Measurements from ENCODE around the gene SQSTM1. TPM values are rescaled to one million over a fixed set of nuclear protein-coding genes. Genes with fewer than 3 reads are reported as not detected.
"Not testable (repeated sequence)": the region's sequence is repeated elsewhere in the genome, so short reads cannot be mapped to it uniquely, and the experiment has no call there.

SQSTM1 gene
- 100 to 1,000 TPM; 149 to 259 (median 177) TPM for polyA plus RNA-seq

DNA sequence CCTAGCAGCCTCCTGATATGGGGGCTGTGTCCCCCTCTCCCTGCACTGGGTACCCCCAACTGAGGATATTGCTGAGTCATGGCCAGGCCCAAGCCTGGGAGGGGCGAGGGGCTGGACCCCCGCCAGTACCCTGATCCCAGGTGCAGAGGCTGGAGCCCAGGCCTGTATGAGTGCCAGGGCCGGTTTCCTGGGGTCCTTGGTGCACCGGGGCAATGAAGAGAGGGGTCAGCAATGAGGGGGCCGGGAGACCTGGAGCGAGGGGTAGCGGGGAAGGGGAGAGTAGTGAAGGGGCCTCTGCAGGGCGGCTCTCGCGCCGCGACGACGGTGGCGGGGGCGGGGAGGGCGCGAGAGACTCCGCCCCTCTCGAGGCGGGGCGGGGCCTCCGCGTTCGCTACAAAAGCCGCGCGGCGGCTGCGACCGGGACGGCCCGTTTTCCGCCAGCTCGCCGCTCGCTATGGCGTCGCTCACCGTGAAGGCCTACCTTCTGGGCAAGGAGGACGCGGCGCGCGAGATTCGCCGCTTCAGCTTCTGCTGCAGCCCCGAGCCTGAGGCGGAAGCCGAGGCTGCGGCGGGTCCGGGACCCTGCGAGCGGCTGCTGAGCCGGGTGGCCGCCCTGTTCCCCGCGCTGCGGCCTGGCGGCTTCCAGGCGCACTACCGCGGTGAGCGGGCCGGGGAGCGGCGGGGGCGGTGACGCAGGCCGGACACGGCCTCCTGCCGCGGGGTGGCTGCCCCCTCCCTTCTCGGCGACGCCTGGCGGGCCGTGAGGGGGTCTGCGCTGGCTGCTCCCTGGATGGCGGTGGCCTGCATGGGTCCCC lies at the start of gene SQSTM1:
TSS of gene SQSTM1 (plus strand) at position 423 of the 815 bp plus-strand sequence. CDS start at position 455, 32 bp downstream.
- 1% methylated on average over 41 to 76 of the region's 81 CpGs for WGBS, 3 donors
- H3K27ac ChIP-seq (ENCODE audit: low read depth, low read length), result peak within 1 kb of the TSS; percentile 82

DNA sequence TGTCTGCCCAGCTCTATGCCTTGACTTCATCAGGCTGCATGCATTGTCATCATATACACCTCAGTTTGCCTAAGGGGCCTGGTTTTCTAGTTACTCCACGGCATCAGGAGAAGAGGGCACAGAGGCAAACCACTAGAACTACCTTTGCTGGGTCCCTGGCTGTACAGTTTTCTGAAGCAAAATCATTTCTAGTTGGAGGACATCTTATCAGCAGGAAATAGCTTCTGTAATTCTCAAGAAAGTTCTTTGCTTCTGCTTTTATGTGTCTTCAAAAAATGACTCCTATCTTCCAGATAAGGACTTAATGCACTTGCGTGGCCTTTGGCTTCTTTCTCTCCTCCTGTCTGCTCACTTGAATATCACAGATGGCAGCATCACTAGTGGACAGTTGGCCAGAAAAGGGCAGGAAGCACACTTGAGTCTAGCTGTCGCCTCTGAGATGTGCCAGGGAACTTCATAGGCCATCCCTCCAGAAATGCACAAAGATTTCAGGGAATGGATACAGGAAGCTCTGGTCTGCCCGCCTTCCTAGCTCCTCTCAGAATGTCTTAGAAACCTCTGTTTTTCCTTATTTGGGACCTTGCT lies 49.3 kb upstream of the SQSTM1 start:
- no peak overlapping the region for H3K27ac ChIP-seq (ENCODE audit: low read depth, low read length)
- WGBS, 3 donors, result 73 to 93% (median 81%) methylated on average over 4 of the region's 4 CpGs

DNA sequence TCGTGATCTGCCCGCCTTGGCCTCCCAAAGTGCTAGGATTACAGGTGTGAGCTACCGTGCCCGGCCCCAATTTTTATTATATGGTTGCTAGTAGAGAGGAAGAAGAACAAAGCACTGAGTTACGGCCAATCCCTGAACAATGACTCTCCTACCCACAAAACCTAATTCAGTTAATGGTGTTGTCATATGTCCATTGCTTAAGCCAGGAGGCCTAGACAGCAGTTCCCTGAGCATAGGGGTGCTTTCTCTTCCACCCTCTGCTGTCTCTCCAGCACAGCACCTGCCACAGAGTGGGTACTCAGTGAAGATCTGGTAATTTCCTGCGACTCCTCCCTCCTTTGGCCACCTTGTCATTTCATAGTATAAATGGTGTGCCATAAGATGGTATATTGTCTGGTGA lies 48.4 kb upstream of the SQSTM1 start:
- no peak overlapping the region for H3K27ac ChIP-seq (ENCODE audit: low read depth, low read length)
- WGBS, 3 donors, result 72 to 90% (median 78%) methylated on average over 6 of the region's 6 CpGs

DNA sequence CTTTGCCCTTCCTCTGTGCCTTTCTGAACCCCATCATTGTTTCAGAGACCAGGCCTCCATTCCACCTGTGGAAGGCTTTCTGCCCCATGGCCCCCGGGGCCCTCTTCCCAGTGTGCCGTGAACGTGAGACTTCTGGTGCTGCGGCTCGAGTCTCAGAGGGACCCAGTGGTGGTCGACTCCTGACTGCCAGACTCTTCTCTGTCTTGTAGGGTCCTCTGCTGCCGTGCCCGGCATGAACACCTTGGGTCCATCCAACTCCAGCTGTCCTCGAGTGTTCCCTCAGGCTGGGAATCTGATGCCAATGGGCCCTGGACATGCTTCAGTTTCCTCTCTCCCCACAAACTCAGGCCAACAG lies 47.0 kb upstream of the SQSTM1 start:
- 94 to 96% (median 94%) methylated on average over 9 of the region's 9 CpGs for WGBS, 3 donors
- H3K27ac ChIP-seq (ENCODE audit: low read depth, low read length), result no peak overlapping the region

DNA sequence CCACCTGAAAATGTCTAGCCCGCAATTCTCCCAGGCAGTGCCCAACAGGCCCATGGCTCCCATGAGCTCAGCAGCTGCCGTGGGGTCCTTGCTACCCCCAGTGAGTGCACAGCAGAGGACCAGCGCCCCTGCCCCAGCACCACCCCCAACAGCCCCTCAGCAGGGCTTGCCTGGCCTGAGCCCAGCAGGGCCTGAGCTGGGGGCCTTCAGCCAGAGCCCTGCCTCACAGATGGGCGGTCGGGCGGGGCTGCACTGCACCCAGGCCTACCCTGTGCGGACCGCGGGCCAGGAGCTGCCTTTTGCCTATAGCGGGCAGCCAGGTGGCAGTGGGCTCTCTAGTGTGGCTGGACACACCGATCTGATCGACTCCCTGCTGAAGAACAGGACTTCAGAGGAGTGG lies 46.3 kb upstream of the SQSTM1 start:
- no peak overlapping the region for H3K27ac ChIP-seq (ENCODE audit: low read depth, low read length)
- WGBS, 3 donors, result 92 to 97% (median 96%) methylated on average over 11 to 12 of the region's 12 CpGs

DNA sequence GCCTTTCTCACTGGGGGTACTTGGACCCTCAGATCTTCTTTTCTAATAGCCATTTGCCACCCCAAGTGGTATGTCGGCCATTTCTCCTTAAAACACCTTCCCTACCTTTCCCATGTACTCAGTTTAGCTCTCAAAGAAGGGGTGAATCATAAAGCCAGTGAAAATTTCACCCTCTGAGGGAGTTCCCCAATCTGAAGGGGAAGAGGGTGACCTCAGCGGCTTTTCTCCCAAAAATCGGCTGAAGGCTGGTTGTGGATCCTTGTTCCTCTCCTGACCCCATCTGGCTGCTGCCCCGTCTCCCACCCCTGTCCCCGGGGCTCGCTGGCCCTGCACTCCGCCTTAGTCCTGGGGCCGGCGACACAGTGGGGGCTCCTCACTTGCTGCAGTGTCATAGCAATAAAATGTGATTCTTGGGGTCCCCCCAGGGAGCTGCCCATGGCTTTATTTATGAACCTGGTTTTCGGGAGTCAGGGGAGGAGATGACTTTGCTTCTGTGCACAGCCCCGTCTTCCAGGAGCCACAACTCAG lies 44.2 kb upstream of the SQSTM1 start:
- WGBS, 3 donors, result 76 to 90% (median 81%) methylated on average over 11 of the region's 11 CpGs
- no peak overlapping the region for H3K27ac ChIP-seq (ENCODE audit: low read depth, low read length)

DNA sequence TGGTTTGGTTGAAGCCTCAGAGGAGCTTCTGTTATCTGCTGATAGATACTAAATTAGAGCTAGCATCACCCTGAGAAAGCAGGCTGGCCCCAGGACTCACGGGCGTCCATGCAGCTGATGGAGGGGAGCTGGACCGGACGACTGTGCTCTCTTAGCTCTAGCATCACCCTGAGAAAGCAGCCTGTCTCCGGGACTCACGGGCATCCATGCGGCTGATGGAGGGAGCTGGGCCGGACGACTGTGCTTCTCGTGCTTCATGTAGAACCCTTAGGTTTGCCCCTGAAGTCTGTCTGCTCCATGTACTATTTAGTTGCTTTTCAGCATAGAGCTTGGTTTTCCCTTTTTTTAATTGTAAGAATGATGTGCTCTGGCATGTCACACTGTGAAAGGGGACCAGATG lies 43.2 kb upstream of the SQSTM1 start:
- 85 to 93% (median 88%) methylated on average over 10 of the region's 10 CpGs for WGBS, 3 donors
- no peak overlapping the region for H3K27ac ChIP-seq (ENCODE audit: low read depth, low read length)

DNA sequence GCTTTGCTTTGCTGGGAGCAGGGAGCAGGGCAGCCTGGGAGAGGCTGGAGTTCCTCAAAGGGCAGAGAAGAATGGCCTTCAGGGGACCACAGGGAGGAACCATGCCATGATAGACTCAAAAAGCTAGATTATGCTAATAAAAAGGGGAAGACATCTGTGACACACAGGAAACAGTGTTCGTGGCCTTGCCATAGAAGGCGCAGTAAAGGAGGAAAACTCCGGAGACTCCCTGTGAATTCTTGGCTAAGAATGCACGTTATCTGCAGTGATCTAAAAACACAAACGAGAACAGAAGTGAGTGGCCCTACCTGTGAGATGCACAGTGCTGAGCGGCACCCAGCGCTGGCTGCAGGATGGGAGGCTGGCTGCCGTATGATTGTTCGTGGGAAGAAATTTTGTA lies 42.8 kb upstream of the SQSTM1 start:
- H3K27ac ChIP-seq (ENCODE audit: low read depth, low read length), result no peak overlapping the region
- WGBS, 3 donors, result 51 to 76% (median 62%) methylated on average over 9 of the region's 9 CpGs

DNA sequence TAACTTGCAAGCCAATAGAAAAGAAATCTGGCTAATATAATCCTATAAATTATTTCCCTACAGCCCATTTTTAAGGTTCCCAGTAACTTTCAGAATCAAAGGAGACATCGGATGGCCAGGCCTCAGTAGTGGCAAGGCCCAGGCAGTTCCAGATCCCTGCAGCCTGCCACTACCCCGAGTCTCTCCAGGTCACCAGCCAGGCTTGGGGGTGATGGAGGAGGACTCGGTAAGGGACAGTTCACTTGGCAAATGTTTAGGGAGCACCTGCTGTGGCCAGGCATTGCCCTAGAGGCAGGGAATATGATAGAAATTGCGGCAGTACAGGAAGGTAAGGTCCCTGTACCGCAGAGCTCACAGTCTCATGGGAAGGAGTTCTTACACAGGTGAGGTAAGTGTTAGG lies 42.1 kb upstream of the SQSTM1 start:
- no peak overlapping the region for H3K27ac ChIP-seq (ENCODE audit: low read depth, low read length)
- 92 to 97% (median 94%) methylated on average over 5 of the region's 5 CpGs for WGBS, 3 donors

DNA sequence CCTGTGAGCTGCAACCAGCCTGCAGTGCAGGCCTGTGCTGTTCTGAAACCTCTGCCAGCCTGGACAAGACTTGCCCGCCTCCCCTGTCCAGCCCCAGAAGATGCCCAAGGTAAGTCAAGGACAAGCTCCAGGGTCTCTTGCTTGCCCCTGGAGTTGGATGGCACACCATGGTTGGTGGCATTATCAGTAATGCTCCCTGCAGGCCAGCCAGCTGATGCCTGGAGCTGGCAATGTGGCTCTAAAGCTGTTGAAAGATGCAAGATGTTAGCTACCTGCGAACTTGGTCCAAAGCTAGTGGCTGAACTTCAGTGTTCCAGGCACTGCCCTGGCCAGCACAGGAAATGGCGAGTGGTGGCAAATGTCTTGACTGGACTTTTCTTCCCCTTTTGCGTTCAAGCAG lies 40.9 kb upstream of the SQSTM1 start:
- H3K27ac ChIP-seq (ENCODE audit: low read depth, low read length), result no peak overlapping the region
- 73 to 96% (median 76%) methylated on average over 4 of the region's 4 CpGs for WGBS, 3 donors

DNA sequence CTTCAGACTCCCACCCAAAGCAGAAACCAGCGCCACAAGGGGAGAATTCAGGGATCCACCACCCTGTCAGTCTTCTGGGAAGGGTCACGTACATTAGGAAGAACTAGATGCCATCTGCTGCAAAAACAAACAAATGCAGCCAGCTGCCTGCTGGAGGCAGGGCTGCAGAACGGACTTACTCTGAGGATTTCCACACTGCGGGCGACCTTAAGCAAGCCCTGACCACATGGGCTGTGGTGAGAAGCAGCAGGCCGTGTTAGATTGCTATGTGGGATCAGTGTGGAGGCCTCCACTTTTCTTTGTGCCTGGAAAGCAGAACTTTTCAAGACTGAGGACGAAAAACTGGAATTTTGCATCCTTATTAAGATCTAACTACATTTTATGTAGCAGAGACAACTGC lies 40.3 kb upstream of the SQSTM1 start:
- H3K27ac ChIP-seq (ENCODE audit: low read depth, low read length), result no peak overlapping the region
- WGBS, 3 donors, result 59 to 86% (median 70%) methylated on average over 7 of the region's 7 CpGs

DNA sequence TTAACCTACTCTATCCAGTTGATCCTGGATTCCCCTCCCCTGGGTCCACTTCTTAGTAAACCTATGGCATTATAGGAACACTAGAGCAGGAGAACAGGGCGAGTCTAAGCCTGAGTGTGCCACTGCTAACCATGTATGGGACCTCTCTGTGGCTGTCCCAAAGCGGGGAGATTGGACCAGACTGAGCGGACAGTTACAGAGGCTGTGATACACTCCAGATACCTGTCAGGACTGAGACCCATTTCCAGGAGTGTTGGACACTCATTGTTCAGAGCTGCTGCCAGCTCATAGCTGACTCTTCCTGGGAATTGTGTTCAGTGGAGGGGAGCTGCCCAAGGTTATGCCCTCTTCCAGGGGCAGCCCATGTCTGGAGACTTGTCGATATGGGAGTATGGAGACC lies 38.9 kb upstream of the SQSTM1 start:
- H3K27ac ChIP-seq (ENCODE audit: low read depth, low read length), result no peak overlapping the region
- WGBS, 3 donors, result 91 to 95% (median 93%) methylated on average over 4 of the region's 4 CpGs

DNA sequence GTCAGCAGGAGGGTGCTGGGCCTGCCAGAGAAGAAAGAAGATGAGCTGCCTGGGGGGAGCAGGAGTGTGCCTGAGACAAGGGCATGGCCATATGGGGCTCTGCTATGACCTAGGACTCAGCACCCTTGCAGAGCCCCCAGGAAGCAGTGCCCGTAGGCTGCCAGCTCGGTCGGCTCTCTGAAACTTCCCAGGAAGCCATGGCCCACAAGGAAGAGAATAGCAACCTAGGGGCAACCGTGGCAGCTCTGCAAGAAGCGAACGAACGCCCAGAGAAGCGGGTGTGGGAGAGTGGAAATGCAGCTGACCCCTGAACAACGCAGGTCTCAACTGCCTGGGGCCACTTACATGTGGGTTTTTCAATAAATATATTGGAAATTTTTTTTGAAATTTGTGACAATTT lies 37.6 kb upstream of the SQSTM1 start:
- WGBS, 3 donors, result 92 to 96% (median 94%) methylated on average over 9 of the region's 9 CpGs
- H3K27ac ChIP-seq (ENCODE audit: low read depth, low read length), result no peak overlapping the region

DNA sequence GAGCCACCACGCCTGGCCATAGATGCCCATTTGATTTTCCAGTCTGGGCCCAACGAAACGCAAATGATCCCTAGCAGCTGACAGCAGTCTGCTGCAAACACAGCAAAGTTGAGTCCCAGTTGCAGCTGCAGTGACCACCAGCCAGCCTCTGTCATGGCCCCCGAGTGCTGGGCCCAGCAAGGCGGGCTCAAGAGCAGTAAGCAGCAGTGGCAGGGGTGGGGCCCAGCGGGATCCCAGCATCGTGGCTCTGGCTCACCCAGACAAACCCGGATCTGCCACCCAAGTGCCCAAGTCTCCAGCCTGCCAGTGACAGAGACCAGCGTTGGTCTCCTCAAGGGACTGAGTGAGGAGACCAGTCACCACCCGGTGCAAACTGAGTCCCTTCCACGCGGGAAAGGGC lies 33.8 kb upstream of the SQSTM1 start:
- WGBS, 3 donors, result 81 to 88% (median 85%) methylated on average over 12 of the region's 12 CpGs
- H3K27ac ChIP-seq (ENCODE audit: low read depth, low read length), result no peak overlapping the region

DNA sequence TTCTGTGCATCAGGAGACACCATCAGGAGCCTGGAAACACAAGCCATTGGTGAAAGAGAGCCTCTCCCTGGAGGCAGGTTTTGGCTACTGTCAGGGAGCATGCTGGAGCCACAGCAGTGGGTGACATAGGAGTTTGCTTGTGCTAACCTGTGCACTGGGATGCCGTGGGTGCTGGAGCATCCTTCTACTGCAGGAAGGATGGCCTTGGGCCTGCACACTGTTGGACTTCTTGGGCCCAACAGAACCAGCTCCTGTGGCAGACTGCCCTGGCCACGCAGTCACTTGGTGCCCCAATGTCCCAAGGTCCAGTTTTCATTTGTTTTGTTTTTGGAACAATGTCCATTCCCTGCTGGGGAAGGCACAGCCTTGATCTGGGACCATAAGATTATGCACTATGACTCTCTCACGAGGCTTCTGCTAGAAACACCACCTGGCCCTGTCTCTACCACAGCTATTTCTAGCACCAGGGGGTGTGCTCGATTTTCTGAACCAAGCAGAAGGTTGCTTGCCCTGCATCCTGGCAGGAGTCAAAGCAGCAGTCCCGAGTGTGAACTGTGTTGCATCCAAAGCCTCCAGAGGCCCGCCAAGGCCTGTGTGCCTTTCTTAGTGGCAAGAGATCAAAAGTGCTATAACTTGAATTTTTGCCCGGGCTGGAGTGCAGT lies 32.4 kb upstream of the SQSTM1 start:
- WGBS, 3 donors, result 81 to 91% (median 89%) methylated on average over 7 of the region's 7 CpGs
- no peak overlapping the region for H3K27ac ChIP-seq (ENCODE audit: low read depth, low read length)

DNA sequence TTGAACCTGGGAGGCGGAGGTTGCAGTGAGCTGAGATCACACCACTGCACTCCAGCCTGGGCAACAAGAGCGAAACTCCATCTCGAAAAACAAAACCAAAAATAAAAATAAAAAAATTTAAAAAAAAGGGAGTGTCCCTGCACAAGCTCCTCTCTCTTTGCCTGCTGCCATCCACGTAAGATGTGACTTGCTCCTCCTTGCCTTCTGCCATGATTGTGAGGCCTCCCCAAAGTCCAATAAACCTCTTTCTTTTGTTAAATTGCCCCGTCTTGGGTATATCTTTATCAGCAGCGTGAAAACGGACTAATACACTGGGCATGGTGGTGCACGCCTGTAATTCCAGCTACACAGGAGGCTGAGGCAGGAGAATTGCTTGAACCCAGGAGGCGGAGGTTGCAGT lies 31.4 kb upstream of the SQSTM1 start:
- not testable (repeated sequence) for H3K27ac ChIP-seq (ENCODE audit: low read depth, low read length)
- WGBS, 3 donors, result 96 to 98% (median 96%) methylated on average over 8 to 9 of the region's 9 CpGs

DNA sequence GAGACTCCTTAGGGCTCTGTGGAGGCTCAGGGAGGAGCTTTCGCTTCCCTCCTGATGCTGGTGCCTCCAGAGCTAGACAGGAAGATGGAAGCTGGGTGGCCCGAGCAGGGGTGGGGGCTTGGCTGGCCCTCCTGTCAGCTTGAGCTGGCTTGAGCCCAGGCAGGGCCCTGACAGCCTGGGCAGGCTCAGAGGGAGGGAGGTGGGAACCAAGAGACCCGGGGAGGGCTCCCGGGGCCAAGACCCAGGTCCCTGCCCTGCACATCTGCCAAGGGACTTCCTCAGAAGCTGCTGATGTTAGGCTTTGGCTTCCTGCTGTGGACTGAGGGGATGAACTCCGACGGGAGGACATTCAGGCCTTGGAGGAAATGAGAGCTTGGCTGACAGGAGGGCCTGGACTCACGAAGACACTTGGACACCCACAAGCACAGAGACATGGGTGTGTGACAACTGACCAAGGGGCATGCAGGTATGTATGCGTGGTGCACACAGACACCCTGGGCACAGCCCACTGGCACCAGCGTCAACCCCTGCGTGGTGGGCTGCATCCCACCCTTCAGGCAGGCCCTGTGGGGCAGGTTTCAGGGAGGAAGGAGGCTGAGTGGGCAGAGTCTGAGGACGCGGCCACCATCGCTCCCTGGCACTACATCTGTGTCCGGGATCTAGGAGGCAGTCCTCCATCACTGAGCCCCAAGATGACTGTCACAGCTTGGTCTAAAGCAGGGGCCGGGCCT lies 28.7 kb upstream of the SQSTM1 start:
- WGBS, 3 donors, result 44 to 79% (median 50%) methylated on average over 15 of the region's 15 CpGs
- H3K27ac ChIP-seq (ENCODE audit: low read depth, low read length), result no peak overlapping the region

DNA sequence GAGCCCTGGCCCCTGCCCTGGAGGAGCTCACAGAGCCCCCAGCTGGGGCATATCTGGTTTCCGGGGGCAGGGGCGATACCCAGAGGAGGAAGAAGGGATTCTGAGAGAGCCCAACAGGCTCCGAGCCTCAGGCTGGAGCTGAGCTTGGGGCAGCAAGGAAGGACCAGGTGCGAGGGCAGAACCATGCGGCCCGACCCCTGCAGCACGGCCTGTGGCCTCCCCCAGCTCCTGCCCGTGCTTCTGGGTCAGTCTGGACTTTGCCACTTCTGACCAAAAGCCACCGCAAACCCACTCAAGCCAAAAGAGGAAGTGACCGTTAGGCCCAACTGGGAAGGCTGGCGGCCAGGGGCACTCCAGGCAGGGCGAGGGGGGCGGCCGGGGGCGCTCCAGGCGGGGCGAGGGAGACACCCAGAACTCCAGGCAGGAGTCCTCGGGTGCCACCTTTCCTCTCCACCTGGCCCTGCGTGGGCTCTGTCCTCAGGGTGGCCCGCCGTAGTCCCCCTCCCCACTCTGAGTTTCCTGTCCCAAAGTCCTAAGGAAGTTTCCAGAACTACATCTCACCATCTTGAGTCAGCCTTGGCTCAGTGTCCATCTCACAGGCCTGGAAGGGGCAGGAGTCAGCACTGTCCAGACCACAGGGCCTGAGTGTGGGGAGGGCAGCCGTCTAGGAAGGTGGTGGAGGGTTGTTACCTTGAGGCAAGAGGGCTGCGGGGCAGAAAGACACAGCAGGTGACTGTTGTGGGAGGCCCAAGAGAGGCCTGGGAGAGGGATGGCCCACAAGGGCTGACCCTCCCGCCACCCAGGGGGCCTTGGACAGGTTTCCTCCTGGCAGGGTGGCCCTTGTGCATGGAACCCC lies 27.9 kb upstream of the SQSTM1 start:
- H3K27ac ChIP-seq (ENCODE audit: low read depth, low read length), result peak overlapping the region; percentile 17
- 51 to 83% (median 54%) methylated on average over 24 of the region's 24 CpGs for WGBS, 3 donors

Data from adipose tissue (tissue), 3 donors.